Fibroblast of the conjunctiva (primary cell): ENCODE results near the gene MAGEC2.

Experiments used
- DNase-seq: peaks from one replicate; pipeline ENCODE4 v3.0.0-alpha.2; 2010; ENCODE audit warnings: low read depth

Gene MAGEC2, protein sequence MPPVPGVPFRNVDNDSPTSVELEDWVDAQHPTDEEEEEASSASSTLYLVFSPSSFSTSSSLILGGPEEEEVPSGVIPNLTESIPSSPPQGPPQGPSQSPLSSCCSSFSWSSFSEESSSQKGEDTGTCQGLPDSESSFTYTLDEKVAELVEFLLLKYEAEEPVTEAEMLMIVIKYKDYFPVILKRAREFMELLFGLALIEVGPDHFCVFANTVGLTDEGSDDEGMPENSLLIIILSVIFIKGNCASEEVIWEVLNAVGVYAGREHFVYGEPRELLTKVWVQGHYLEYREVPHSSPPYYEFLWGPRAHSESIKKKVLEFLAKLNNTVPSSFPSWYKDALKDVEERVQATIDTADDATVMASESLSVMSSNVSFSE

DNA sequence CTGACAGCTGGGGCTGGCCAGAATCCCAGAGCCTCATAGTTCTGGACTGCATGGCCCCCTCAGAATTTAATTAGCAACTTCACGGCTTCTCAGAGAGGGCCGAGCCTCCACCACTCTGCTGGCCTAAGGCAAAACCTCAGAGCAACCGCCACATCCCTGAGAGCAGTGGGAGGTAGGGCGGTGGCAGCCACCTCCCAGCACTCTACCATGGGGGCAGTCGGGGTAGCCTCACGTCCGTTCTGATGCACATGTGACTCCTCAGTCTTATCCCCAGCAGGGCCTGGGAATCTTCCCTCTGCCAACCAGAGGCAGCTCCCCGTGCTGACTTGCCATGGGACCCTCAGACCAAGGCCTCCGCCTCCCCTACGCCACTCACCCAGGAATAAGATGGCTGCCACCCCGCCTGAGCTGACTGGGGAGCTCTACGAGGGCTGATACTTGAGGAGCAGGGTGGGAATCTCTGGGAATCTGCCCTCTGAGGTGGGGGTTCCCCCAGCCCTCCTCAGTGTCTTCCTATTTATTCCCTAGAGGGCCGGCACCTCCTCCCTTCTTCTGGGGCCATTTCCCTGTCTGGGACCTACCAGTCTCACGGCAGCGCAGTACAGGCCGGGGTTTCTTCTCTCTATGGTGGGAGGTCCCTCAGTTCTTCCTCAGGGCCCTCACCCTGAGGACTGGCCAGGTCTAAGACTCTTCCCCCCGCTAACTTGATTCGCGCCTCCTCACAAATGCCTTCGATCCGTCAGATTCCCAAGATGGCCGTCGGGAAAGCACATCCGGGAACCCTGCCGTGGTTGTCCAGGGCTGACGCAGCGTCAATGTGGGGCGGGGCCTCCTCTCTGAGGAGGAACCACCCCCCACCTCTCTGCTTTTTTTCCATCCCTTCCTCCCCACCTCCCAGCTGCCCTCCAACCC, at the start of gene MAGEC2:
Gene MAGEC2, minus strand, starts transcription at position 769 of the 912 bp plus-strand sequence. CDS start 1,303 bp downstream, outside the sequence.
- DNase-seq = no peak

DNA sequence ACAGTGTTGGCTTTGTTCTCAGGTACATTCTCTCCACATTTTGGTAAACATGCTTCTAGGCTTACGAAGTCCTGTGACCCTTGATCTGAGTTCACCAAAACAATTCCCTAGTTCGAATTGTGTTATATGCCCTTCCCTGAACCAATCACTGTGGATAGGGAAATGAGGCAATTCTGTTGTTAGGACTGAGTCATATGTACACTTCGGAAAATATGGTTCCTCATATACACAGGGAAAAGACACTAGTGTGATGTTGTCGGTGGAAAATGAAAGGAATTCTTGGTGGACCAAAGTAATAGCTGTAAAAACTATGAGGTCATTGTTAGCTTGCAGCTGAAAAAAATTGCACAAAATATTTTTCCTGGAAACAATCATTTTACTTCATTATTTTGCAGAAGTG, 46.6 kb upstream of the MAGEC2 start:
- no peak for DNase-seq

DNA sequence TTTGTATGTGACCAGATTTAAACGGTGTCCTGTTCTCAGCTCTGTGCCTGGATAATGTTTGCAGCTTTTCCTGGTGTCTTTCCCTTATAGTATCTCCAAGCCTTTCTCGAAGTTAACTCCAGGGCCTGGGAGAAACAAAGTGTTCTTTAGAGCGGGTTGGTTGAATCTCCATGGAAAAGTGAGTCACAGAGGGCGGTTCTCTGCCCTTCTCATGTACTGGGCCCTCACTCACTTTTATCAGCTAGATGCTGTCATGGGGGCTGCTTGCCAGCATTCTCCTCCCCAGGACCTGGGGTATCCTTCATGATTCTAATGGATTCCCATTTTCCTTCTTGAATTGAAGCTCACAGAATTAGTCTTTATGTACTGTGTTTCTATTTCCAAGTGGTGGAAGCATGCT, 46.1 kb upstream of the MAGEC2 start:
- DNase-seq = no peak

DNA sequence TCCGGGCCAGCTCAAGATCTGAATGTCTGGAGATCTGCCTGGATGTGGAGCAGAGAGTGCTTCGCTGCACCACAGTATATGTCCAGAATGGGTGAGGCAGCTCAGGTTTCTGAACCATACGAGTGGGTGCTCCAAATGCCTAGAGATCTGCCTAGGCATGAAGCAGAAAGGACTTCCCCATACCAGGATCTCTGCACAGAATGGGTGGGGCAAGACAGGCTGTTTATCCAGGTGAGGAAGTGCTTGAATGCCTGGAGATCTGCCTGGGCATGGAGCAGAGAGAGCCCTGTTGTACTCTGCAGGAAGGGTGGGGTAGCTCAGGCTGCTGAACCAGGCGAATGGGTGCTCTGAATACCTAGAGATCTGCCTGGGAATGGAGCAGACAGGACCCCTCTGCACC, 45.4 kb upstream of the MAGEC2 start:
- no peak for DNase-seq

DNA sequence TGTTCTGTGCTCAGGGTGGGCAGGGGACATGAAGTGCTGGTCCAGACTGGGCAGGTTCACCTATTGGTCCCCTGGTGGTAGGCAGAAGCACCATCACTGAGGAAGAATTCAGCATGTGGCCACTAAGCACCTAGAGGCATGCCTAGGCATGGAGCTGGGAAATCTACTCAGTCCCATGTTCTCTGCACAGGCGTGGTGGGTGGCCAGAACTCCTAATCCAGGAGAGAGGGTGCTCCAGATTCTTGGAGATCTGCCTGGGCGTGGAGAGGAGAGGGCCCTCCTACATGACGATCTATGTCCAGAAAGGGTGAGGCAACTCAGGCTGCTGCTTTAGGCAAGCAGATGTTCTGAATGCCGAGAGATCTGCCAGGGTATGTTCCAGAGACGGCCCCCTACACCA, 44.6 kb upstream of the MAGEC2 start:
- no peak for DNase-seq

DNA sequence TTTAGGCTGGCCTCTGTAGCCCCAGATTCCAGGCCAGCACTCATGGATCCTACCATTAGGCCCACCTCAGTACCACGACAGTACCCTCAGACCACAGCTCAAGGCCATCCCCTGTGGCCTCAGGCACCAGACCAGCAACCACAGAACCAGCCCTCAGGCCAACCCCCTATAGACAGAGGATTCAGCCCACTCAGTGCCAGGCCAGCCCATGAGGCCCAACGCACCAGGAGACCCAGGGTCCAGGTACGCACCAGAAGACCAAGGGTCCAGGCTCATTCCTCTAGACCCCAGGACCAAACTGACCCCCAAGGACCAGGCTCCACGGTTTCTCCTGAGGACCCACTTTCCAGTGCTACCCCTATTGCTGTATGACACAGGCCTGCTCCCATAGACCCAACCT, 39.5 kb upstream of the MAGEC2 start:
- DNase-seq = no peak

DNA sequence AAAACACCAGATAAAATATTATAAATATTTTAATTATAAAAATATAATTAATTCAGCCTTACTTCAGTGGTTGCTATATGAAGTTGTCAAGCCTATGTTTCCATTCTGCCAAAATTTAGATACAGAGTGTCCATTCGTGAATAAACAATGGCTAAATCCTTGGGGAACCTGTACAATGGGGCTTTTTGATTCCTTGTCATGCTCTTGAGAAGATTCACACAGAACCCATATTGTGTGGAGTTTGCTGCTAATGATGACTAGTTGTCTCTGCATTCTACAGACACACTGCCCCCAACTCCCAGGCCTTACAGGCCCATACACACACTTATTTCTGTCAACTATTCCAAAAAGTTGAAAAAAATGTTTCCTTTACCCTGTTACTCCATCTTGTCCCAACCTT, 33.4 kb upstream of the MAGEC2 start:
- DNase-seq = no peak

DNA sequence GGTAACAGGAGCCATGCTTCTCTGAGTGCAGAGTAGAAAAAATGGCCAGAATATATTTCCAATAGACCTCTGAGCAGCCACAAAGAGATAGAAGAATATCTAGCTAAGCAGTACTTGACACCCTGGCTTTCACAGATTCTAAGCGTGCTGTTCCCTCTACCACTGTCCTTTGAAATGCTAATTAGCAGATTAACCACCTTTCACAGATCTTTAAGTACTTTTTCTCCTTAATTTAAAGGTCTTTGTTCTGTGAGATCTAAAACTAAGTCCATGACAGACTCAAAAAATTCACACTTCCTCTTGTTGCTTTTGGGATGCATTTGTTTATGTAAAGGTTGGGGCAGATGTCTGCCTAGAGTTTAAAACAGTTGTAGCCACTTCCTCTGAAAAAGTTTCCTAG, 28.3 kb upstream of the MAGEC2 start:
- DNase-seq = no peak

DNA sequence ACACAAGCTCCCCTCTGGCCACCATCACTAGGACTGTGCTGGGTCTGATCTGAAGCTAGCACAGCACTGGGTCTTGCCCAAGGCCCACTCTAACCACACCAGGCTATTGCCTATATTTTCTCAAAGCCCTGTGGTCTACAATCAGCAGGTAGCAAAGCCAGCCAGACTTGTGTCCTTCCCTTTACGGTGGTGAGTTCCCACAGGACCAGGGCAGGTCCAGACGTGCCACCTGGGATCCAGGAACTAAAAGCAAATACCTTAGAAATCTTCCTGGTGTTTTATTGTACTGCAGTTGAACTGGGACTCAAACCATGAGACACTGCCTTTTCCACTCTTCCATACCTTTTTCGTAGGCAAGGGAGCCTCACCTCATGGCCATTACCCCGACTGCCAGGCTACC, 9.0 kb upstream of the MAGEC2 start:
- no peak for DNase-seq

DNA sequence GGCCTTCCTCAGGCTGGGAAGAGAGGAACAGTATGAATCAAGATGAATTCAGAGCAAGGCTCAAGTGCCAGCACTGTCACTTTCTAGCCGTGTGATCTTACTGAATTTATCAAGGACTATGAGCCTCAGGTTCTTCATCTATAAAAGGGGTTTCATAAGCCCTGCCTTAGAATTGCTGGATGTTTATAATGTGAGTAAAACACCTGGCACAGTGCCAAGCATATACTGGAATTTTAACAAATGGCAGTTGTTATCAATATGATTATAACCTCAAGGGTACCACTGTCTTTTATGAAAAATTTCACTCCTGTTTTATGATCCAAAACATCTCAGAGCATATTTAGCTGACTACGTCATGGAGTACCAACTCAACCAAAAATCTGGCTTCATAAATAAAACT, 4.0 kb downstream of the MAGEC2 start:
- DNase-seq = no peak

DNA sequence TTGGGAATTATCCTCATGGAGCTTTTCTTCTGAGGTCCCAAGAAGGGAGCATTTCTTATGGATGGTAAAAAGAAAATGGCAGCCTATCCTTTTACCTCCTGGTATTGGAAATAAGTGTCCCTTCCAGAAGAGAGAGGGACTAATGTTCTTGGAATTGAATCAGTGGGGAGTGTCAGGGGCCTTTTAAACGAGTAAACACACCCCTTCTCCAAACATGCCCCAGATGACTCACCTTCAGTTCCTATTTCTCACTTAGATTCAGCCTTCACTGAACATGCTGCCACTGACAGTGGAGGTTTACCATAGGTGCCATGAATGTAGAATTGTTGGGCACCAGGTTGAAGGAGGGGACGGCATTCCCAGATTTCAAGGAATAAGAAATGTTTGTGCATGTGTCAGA, 19.0 kb downstream of the MAGEC2 start:
- DNase-seq = no peak

DNA sequence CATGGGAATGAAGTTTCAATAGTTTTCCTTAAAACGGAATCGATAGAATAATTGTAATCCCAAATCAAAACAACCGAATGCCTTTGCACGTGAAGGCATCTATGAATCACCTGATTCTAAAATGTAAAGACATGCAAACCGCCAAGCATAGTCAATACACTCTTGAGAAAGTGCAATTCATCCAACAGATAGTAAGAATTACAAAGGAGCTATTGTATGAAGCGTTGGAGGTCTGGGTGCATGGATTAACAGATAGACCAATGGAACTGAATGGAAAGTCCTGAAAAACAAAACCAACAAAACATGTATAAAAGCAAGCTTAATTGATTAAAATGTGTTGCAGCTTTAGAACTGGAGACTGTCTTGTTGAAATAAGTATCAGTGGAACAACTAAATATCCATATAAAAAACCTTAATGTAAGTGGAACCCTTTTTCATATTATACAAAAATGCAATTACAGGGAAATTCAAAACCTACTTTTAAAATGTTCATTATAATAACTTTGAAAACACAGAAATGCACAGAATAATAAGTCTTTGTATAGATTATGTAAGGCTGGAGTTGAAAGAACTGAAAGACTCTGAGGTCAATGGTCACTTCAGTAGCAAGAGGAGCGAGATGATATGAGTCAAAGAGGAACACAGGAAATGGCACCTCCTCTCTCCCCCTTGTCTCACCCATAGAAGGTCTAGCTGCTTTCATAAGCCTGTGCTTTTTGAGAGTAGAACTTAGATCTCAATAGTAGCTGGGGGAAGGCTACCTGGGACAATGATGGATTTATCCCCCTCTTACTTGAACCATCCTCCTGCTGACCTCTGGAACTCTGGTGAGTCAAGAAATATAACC, 20.1 kb downstream of the MAGEC2 start:
- DNase-seq = no peak

DNA sequence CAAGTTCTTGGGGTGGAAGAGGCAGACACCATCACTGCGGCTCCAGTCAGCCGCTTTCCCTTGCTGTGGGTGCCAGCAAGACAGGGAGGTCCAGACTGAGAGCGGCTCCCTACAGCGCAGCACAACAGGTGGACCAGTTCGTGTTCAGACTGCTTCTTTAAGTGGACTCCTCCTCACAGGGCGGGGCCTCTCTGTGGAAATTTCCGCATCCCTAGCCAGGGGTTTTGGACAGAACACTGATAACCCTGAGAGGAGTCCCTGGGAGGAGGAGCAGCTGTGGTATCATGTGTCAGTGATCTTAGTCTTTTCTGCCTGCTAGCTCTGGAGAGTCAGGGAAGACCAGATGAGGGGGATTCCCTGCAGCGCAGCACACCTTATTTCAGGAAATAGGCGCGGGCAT, 48.5 kb downstream of the MAGEC2 start:
- DNase-seq = no peak
